Mammary epithelial cell (primary cell): ENCODE data around the gene SLC50A1.
"Not testable (repeated sequence)": the region's sequence is repeated elsewhere in the genome, so short reads cannot be mapped to it uniquely, and the experiment has no call there.

ENCODE experiments used
- CTCF ChIP-seq, 2 donors: IDR thresholded peaks in 1 of 2; conservative IDR thresholded peaks in 1 of 2; 2 replicates each; pipeline ENCODE4 v1.5.1; 2011 to 2012; ENCODE audit warnings: inconsistent platforms in 2 of 2, low read length in 2 of 2, mild to moderate bottlenecking in 2 of 2, control low read depth in 1 of 2, low read depth in 1 of 2; ENCODE audit not compliant: insufficient read depth in 1 of 2; ENCODE audit errors: extremely low read depth in 1 of 2
- EZH2 ChIP-seq: IDR thresholded peaks from 2 replicates; pipeline ENCODE4 v1.6.1; 2012; ENCODE audit warnings: low read length, inconsistent platforms, borderline replicate concordance

GRCh38 chr1:155163785-155164184, 28.1 kb downstream of the SLC50A1 start:
- not testable (repeated sequence) for TF ChIP-seq CTCF (conservative IDR thresholded peaks at IDR 0.05 in 1 of 2, IDR thresholded peaks at IDR 0.05 in 1 of 2; ENCODE audit: extremely low read depth in 1 of 2, insufficient read depth in 1 of 2, low read depth in 1 of 2, low read length in 2 of 2); EZH2
